Vagina (tissue), 2 donors: Measurements from ENCODE around the gene SAG. TPM values are rescaled to one million over a fixed set of nuclear protein-coding genes. Genes with fewer than 3 reads are reported as not detected.
A peak's percentile ranks its signal among the peaks of the same experiment; 100 is the strongest.

ENCODE experiments used
- DNase-seq, 2 donors: peaks; one replicate each; pipeline ENCODE4 v3.0.0-alpha.2; 2017; ENCODE audit errors: extremely low spot score in 2 of 2
- H3K27ac ChIP-seq: fragments of 200-600 bp; sonication (generic); one replicate; pipeline ENCODE4 v1.5.1; 2019
- H3K27me3 ChIP-seq: fragments of 200-600 bp; sonication (generic); one replicate; pipeline ENCODE4 v1.5.1; 2019
- H3K36me3 ChIP-seq, 2 donors: fragments of 200-600 bp; sonication (generic); one replicate each; pipeline ENCODE4 v1.5.1; 2017 to 2019
- H3K4me1 ChIP-seq: fragments of 200-600 bp; sonication (generic); one replicate; pipeline ENCODE4 v1.5.1; 2019
- H3K4me3 ChIP-seq, 2 donors: fragments of 200-600 bp; sonication (generic); 1 replicate in 1 of 2; 2 replicates in 1 of 2; pipeline ENCODE4 v1.5.1; 2016 to 2019
- H3K9me3 ChIP-seq: fragments of 200-600 bp; sonication (generic); one replicate; pipeline ENCODE4 v1.5.1; 2019
- POLR2A ChIP-seq, 2 donors: fragments of 450-650 bp; IDR thresholded peaks; one replicate each; pipeline ENCODE4 v1.6.1; 2017; ENCODE audit warnings: antibody characterized with exemption in 2 of 2, mild to moderate bottlenecking in 2 of 2, moderate library complexity in 2 of 2
- POLR2AphosphoS5 ChIP-seq, 2 donors: sonication (generic); formaldehyde crosslinking; IDR thresholded peaks; one replicate each; pipeline ENCODE4 v1.9.0; 2017; ENCODE audit warnings: antibody characterized with exemption in 2 of 2, mild to moderate bottlenecking in 2 of 2, low read depth in 1 of 2; ENCODE audit not compliant: insufficient read depth in 1 of 2
- intact Hi-C: fragments of 100-400 bp; cut with DNase I; formaldehyde crosslinking; loops from one replicate; pipeline ENCODE4 v1.15.1; 2023
- total RNA-seq: library from RNA; depleted of rRNA; stranded (reverse); fragments of >200 nt; gene quantifications from one replicate; pipeline ENCODE4 v1.2.3, GENCODE V29; 2016
- TF ChIP-seq, protein P1 (sequence below), 3 experiments: fragments of 450-650 bp in 2 of 3; fragments of 200-600 bp in 1 of 3; sonication (generic) in 1 of 3; IDR thresholded peaks; one replicate each; pipeline ENCODE4 v1.5.1; 2017 to 2019; ENCODE audit warnings: antibody characterized with exemption in 3 of 3, mild to moderate bottlenecking in 2 of 3, moderate library complexity in 2 of 3

Gene SAG
- total RNA-seq, 1 donor from 2014 or later, result not detected

DNA sequence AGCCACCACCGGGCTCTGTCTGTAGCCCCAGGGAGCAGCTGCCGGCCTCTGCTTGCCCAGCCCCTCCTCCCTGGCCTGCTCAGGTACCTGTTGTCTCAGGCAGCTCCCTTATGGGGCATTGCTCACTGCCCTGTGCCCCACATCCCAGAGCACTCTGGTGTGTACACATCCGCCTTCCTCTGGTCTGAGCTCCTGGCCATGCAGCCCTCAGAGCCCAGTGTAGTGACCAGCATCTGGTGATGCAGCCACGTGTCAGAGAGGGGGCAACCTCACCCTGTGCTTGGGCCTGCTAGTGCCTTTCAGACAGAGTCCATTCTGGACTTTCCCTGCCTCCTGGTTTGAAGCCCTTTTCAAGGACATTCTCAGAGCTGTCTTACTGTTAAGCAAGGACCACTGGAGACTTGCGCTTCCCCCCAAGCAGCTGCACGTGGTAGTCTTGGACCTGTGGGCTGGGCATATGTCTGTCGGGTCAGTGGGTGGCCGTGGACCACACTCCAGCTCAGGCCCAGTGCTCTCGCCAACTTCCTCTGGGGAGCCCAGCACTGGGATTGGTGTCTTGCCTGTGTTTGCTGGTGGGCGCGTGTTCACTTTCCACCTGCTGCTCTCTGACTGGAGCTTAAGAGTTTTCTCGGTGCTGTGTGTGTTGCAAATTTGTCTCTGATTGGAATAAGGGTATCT is 77.3 kb downstream of the SAG start:
- Histone ChIP-seq H3K9me3 (no peaks in the 10 kb centered on the region), H3K36me3 (no peaks in the 10 kb centered on the region), H3K4me3 (no peak overlapping the region), H3K27me3 (no peaks in the 10 kb centered on the region), H3K27ac (peak overlapping the region; percentile 28), H3K4me1 (peaks cover 40% of the 10 kb centered on the region)
- no peak for DNase-seq
- intact Hi-C loops, result no loop called here
- TF ChIP-seq POLR2A (IDR thresholded peaks at IDR 0.05) (no peak), POLR2AphosphoS5 (IDR thresholded peaks at IDR 0.05; ENCODE audit: insufficient read depth in 1 of 2, low read depth in 1 of 2) (no peak)
- TF ChIP-seq, protein P1, sequence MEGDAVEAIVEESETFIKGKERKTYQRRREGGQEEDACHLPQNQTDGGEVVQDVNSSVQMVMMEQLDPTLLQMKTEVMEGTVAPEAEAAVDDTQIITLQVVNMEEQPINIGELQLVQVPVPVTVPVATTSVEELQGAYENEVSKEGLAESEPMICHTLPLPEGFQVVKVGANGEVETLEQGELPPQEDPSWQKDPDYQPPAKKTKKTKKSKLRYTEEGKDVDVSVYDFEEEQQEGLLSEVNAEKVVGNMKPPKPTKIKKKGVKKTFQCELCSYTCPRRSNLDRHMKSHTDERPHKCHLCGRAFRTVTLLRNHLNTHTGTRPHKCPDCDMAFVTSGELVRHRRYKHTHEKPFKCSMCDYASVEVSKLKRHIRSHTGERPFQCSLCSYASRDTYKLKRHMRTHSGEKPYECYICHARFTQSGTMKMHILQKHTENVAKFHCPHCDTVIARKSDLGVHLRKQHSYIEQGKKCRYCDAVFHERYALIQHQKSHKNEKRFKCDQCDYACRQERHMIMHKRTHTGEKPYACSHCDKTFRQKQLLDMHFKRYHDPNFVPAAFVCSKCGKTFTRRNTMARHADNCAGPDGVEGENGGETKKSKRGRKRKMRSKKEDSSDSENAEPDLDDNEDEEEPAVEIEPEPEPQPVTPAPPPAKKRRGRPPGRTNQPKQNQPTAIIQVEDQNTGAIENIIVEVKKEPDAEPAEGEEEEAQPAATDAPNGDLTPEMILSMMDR (IDR thresholded peaks at IDR 0.05), result no peak

DNA sequence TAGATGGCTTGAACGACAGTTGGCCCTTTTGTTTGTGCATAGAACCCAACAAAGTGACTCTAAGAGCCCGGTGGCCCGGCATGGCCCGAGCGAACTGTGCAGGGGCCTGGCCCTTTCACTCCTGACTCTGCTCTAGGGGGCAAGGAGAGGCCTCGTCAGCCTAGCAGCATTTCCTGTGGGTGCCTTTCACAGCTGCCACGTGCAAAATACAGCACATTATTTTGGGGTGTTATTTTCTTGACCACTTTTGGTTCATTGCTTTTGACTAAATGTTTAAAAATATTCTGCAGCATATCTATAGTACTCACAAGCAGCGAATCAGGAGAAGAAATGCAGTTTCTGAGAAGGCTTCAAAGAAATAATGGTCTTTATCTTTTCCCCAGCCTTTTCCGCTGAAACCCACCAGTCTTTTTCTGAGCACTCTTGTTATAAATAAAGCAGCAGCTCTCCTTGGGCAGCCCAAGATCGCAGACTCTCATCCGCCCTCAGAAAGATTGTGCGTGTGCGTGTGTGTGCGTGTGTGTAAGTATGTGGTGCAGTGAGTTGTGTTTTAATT is 78.0 kb downstream of the SAG start:
- peaks cover 40% of the 10 kb centered on the region for H3K4me1 ChIP-seq
- H3K4me3 ChIP-seq, result no peak overlapping the region
- intact Hi-C loops, result no loop called here
- H3K27ac ChIP-seq, result peak overlapping the region; percentile 28
- TF ChIP-seq, protein P1 (IDR thresholded peaks at IDR 0.05), result no peak
- TF ChIP-seq POLR2A (IDR thresholded peaks at IDR 0.05) (no peak), POLR2AphosphoS5 (IDR thresholded peaks at IDR 0.05; ENCODE audit: insufficient read depth in 1 of 2, low read depth in 1 of 2) (no peak)
- peaks cover 0 to 4% of the 10 kb centered on the region in 2 donors for H3K36me3 ChIP-seq
- DNase-seq, result no peak
- H3K9me3 ChIP-seq, result no peaks in the 10 kb centered on the region
- H3K27me3 ChIP-seq, result no peaks in the 10 kb centered on the region

DNA sequence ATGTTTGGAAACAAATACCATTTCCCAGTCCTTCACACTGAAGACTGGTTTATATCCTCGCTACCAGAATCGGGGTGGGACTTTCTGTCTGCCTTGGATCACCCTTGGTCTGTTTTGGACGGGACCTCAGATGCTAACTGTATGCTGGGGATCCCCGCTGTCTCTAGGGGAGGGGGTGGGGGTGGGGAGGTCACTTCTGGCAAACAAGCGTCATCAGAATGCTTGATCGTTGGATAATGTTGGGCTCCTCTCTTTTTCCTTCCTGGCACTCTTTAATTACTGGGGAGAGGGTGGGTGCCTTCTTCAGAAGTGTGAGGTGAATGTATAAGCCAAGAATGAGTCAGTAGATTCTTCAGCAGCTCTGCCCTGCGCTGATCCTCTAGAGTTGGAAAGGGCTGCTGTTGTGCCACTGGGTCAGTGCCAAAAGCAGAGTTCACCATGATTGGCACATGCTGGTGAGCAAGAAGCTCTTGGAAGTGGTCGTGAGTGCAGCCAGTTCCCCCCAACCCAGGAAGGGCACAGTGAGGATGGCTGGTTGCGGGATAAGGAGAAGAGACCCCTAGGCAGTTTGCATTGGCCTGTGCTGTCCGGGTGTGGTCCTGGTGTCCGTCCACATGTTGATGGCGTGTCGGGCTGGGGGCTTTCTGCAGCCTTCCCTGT is 78.9 kb downstream of the SAG start:
- Histone ChIP-seq H3K36me3 (peaks cover 0 to 8% of the 10 kb centered on the region in 2 donors), H3K27me3 (no peaks in the 10 kb centered on the region), H3K27ac (peak overlapping the region; percentile 77), H3K9me3 (no peaks in the 10 kb centered on the region), H3K4me1 (peaks cover 40% of the 10 kb centered on the region), H3K4me3 (no peak overlapping the region)
- TF ChIP-seq POLR2AphosphoS5 (IDR thresholded peaks at IDR 0.05; ENCODE audit: insufficient read depth in 1 of 2, low read depth in 1 of 2) (no peak), POLR2A (IDR thresholded peaks at IDR 0.05) (no peak)
- TF ChIP-seq, protein P1 (IDR thresholded peaks at IDR 0.05), result no peak
- intact Hi-C loops, result no loop called here
- DNase-seq, result no peak

DNA sequence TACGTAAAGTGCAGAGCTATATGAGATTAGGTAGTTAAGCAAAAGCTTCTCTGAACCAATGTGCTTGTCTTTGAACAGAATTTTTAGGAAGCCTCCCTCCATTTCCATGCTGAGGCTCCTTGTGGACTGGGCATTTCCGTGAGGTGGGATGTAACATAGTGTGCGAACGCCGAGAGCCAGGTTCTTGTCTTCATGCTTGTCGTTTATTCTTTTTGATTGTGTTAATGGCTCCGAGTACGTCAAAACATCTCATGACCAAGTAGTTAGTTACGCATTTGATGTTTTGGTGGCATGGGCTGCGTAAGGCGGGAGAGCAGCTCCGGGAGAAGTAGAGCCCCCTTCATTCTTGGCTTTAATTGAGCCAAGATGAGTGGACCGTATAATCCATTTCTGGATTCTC is 79.6 kb downstream of the SAG start:
- H3K4me3 ChIP-seq, result peak overlapping the region in 1 of 2 donors; percentile 34
- peaks cover under 1 to 8% of the 10 kb centered on the region in 2 donors for H3K36me3 ChIP-seq
- no peaks in the 10 kb centered on the region for H3K27me3 ChIP-seq
- TF ChIP-seq, protein P1 (IDR thresholded peaks at IDR 0.05), result no peak
- TF ChIP-seq POLR2A (IDR thresholded peaks at IDR 0.05) (no peak), POLR2AphosphoS5 (IDR thresholded peaks at IDR 0.05; ENCODE audit: insufficient read depth in 1 of 2, low read depth in 1 of 2) (no peak)
- peaks cover 34% of the 10 kb centered on the region for H3K4me1 ChIP-seq
- H3K9me3 ChIP-seq, result no peaks in the 10 kb centered on the region
- H3K27ac ChIP-seq, result peak overlapping the region; percentile 77
- intact Hi-C loops, result no loop called here
- DNase-seq, result no peak
